NCI-H82 treated with DMSO at 0.1 percent for 48 hours (cell line): Measurements from ENCODE around the gene GAS7.
A peak's percentile ranks its signal among the peaks of the same experiment; 100 is the strongest.
"Not testable (repeated sequence)": the region's sequence is repeated elsewhere in the genome, so short reads cannot be mapped to it uniquely, and the experiment has no call there.

Experiments used
- DNase-seq: peaks from one replicate; lab custom pipeline; 2025; ENCODE audit not compliant: unreplicated experiment; lab: John Stamatoyannopoulos, UW

The GAS7 gene

DNA sequence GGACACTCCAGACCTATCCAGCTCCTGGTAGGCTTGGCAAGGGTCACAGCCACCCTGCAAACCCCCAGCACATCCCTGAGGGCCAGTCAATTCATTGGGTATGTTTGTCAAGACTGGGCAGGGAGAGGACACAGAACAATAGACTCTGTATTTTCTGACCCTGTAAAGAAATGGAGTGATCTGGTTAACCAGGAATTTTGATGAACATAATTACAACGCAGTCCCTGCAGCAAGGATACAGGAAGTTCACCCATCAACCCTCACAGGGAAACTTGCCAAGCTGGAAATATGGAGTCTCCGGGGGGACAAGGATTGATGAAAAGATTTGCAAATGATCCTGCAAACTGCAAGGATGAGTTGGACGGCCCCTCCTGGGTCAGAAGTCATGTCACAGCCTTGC, 167.3 kb downstream of the GAS7 start:
- no peak for DNase-seq

DNA sequence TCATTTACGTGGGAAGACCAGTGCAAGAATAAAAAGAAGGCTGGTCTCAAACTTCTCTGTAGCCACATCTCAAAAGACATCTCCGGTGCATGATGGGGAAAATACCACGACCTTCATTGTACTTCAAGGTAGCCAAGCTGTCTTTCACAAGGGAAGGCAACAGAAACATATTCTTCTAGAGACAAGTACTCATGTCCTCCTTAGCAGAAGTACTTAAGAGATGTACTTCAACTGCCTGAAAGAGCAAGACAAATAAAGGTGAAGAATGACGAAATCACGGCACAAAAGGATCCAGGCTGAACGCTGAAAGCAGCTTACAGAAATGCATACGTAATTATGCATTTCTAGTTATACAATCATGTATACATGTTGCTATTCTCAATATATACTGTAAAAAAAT, 169.3 kb downstream of the GAS7 start:
- DNase-seq = no peak

DNA sequence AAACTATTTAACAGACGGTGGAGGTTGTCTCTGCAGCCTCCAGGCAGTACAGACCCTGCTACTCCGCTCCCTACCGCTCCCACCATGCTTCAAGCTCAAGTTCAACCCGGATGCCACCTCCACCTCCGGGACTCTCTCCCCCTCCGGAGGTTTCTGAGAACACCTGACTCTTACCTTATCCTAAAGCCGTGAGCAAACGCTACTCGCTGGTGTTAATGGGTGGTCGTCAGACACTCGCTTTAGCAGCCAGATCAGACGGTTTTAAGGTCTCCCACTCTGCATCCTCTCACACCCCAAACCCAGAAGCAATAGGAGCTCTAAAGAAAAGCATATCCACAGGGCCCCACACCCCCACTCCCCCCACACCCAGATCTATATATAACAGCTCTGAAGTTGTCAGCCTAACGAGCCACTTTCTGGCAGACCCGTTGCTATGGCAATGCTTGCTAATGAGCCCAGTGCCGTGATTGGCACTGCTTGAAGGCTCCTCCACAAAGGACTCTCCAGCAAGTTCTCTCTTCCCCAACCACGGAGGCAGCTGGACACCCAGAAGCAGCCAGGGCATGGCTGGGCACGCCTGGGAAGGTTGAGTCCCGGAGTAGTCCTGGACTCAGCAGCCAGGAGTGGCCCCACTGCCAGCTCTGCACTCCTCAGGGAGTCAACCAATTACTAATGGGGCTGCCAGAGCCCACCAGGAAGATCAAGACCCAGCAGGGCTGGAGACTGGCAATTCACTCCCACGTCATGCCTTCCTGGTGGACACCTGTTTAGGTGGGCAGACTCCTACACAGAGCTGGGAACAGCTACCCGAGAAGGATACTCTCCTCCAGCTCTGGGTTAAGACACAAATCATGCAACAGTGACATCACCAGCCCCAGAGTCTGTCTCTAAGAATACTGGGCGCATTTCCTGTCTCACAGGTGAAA, 172.2 kb downstream of the GAS7 start:
- DNase-seq = no peak

DNA sequence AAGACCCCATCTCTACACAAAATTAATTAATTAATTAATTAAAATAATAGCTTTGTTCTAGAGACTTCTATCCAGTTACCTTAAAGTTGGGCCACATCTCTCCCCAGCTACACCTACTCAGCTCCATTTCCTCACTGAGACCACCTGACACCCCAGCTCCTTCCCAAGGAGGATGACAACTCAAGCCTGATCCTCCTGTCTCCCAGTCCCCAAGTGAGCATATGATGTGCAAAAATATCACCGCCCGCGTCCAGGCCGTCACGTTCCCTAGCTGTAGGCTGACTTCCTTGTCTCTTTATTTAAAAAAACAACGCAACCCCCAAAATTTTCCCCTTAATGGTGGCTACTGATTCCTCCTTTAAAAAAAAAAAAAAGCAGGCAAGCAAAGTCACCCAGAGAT, 173.2 kb downstream of the GAS7 start:
- DNase-seq = no peak

DNA sequence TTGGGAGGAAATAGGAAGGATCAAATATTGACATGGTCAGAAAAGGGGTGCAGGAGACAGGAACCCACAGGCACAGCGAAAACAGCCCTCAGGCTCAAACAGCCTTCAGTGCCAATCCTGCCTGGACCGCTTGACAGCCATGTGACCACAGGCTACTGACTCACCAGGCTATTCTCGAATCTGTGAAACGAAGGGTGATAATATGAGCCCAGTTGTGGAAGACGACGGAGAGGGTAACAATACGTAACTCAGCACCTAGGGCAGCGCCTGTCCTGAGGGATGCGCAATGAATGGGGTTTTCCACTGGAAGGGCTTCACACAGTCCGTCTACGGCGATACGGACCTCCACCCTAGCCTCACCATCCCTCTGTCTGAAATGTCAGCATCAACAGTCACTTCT, 176.0 kb downstream of the GAS7 start:
- no peak for DNase-seq

DNA sequence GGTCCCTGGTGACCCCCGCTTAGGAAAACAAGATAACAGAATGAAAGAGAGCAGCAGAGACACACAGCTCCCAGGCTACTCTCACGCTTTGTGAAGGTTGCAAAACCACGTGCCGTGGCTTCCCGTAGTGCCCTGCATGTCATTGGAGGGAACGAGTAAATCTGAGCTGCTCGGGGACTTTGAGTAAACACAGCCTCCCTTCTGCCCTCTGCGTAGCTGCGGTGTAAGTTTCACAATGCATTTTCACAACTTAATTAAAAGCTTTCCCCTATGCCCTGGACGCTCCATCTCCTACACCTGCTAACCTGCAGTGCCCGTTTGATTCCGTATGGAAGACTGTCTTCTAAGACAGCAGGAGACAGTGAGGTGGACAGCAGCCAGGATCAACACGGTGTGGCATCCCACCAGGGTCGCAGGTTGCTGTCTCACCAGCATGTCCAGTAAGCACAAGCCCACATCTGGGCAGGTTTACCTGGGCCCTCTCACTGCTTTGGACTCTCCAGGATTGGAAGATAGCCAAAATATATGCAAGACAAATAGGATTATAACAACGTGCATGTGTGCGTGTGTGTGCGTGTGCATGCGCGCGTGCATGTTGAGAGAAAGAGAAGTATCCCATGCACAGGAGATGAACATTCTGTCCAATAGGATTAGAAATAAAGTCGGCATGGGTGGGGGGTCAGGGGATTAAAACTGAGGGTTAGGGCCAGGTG, 177.0 kb downstream of the GAS7 start:
- DNase-seq = peak; percentile 45

DNA sequence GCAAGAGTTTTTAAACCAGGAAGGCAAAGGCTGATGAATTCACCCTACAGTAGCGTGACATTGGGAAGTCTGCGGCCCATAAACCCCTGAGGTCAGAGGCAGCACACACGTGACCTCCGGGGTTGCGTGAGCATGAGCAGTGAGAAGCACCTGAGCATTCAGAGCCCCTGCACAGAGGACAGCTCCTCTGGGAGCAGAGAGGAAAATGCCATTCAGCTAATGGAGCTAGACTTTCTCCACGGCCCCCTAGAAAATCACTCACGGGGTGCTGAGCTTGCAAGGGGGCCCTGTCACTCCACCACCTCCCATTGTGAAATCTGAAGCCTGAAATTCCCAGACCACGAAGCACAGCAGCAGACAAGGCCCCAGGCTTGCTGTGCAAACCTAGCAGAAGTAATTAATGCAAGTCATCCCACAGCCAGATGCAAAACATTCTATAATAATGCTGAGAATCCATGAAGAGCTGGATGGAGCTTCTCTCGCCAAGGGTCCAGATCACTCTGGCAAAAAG, 178.4 kb downstream of the GAS7 start:
- DNase-seq = no peak

DNA sequence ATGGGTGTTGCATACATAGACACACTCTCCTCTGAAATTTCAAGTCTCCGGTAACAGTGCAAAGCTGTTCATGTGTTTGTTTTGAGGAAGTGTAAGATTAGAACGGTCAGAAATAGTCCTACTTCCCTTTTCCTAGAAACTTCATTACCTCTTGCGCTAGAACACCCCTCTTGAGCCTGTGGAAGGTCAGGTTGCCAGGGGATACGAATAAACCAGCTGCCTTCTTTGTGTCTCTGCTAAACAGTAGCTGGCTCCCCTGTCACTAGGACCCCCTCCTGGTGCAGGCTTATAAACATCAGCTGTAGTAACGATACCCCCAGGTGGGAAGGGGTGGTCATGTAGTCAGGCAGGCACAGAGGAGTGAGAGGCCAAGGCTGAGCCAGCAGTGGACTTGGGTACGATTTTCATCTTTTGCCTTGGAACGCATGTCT, 179.9 kb downstream of the GAS7 start:
- no peak for DNase-seq

DNA sequence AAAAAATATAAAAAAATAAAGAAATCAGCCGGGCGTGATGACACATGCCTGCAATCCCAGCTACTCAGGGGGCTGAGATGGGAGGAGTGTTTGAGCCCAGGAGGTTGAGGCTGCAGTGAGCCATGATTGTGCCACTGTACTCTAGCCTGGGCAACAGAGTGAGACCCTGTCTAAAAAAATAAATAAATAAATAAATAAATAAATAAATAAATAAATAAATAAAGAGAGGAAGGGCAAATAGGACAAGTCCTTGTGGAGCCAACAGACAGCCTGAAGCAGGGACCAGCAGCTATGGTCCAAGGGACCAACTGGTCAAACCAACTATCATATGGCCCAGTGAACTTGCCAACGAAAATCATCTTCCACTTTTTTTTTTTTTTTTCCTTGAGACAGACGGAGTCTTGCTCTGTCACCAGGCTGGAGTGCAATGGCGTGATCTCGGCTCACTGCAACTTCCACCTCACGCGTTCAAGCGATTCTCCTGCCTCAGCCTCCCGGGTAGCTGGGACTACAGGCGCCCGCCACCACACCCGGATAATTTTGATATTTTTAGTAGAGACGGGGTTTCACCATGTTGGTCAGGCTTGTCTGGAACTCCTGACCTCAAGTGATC, 181.3 kb downstream of the GAS7 start:
- DNase-seq = not testable (repeated sequence)

DNA sequence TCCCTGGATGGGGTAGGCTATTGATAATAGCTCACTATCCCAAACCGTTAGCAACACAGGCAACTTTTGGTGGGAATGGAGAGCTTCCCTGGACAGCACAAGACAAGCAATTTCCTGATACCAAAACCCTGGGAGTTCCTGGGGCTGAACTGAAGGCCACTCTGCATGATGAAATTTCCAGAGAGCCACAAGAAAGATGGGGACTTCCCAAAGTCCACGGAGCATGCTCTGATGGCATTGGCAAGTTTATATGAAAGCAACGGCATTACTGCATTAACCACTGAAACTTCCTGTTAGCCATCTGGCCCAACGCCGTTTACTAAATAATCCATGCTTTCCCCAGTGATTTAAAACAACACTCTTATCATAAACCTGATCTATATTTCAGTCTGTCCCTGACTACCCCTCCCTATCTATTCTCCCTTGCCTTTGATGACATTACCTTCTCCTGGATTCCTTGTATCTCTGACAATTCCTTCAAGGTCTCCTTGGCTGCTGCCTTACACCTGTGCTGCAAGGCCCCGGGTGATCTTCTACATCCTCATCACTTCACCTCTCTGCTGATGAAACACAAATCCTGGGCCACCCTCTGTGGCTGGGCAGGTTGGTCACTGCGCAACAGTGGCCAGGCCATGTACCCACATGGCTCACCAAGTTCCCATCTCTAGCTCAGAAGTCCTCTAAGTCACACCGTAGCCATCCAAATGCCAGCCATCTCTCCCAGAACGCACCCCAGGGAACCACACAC, 184.9 kb downstream of the GAS7 start:
- peak; percentile 15 for DNase-seq

DNA sequence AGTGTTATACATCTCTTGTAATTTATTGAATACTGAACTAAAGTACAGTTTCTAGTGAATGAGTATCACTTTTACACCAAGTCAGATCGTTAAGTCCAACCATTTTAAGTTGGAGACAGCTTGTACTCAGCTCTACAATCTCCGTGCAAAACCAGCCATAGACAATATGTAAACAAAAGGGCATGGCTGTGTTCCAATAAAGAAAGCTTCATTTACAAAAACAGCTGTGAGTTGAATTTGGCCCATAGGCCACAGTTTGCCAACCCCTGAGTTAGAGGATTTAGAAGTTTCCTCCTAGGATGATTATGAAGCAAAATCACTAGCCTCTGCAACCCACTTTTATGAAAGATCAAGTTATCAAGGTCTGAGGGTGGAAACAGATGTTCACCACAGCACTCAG, 187.7 kb downstream of the GAS7 start:
- DNase-seq = no peak

DNA sequence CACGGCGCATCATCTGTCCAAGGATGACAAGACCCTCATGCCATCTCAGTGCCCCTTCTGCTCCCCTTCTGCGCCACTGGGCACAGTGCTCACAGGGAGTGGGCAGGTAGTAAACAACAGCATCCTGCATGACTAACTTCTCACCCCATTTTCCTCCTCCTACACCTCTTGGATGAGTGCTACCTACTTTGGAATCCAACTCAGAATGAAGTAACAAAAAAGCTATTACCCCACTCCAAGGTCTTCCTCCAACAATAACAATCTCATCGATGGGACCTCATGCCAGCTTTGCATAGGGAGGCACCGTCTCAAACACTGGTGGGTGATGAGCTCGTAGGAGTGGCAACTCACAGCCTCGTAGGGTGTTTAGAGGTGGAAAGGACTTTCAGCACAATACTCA, 194.7 kb downstream of the GAS7 start:
- DNase-seq = no peak

DNA sequence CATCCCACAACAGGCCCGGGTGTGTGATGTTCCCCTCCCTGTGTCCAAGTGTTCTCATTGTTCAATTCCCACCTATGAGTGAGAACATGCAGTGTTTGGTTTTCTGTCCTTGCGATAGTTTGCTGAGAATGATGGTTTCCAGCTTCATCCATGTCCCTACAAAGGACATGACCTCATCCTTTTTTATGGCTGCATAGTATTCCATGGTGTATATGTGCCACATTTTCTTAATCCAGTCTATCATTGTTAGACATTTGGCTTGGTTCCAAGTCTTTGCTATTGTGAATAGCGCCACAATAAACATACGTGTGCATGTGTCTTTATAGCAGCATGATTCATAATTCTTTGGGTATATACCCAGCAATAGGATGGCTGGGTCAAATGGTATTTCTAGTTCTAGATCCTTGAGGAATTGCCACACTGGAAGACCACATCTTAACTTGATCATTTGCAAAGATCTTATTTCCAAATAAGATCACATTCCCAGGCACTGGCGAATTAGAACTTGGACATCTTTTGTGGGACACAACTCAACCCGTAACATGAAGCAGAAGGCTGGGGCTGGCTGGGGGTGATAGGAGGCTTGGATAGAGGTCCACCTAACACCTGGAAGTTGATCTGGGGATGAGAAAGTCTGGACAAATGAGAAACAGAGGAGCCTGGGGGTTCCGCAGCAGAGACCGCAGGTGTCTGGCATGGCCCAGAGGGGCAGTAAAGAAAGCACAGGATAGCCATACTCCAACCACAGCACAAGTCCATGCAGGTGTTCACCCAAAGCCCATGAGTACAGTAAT, 195.6 kb downstream of the GAS7 start:
- not testable (repeated sequence) for DNase-seq

DNA sequence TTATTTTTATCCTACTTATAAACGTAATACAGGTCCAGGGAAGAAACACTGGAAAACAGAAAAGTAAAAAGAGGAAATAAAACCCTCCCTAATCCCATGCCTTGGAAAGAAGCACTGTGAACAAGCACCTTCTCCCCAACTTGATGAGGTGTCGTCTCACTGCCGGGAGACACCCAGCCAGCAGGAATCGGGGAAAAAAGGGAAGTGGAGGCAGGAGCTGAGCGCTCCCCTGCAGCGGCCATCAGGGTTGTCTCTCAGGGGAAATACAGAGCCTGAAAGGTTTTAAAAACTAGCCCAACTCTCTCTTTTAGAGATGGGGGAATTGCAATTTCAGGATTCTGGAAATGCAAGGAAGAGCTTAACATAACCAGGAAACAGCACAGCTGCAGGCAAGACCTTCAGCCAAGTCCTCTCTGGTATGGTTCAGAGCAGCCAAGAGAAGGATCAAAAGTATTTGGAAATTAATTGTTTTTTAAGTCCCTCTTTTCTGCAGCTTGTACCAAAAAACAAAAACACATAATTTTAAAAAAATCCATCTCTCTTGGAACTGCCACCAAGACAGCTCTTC, 197.0 kb downstream of the GAS7 start:
- no peak for DNase-seq

DNA sequence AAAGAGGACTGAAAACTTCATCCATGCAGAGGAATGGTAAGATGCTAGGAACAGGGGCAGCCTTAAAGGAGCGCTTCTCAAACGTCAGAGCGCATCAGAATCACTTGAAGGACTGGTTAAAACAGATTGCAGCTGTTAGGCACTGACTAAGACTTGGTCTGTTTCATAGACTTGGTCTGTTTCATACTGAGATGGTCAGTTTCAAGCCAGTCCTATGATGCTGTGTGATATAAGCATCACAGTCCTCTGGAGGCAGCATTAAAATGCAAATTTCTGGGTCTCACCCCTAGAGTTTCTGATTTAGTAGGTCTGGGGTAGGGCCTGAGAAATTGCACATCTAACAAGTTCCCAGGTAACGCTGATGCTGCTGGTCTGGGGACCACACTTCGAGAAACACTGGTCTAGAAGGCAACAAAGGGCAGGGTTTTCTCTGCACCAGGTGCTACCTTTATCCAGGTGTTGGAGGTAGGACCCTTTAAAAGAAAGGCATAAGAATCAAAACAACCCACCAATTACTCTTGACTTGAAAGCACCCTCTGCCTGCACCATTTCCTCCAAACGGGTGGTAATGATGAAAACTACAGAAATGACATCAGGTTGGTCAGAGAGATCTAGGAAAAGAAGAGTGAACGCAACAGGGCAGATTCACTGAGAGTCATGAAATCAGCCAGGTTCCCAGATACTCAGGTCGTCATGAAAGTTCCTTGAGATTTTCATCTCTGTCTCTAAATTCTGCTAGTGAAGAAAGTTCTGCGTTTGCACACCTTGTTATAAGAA, 198.3 kb downstream of the GAS7 start:
- DNase-seq = no peak

DNA sequence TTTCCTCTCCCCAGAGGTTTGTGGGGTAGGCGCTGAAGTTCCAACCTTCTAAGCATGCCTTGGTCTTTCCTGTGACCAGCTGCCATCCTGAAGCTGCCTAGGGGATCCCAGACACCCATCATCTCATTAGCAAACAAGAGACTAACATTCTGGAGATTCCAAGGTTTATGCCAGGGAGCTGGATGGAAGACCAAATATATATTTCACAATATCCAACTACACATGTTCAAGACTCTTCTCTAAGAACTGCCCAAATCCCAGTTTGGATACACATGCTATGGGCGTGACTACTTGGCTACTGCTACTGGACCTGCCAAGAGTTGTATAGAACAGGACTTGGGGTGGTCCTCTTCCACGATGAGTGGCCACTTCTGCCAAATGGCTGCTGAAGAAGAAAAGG, 200.3 kb downstream of the GAS7 start:
- DNase-seq = no peak

DNA sequence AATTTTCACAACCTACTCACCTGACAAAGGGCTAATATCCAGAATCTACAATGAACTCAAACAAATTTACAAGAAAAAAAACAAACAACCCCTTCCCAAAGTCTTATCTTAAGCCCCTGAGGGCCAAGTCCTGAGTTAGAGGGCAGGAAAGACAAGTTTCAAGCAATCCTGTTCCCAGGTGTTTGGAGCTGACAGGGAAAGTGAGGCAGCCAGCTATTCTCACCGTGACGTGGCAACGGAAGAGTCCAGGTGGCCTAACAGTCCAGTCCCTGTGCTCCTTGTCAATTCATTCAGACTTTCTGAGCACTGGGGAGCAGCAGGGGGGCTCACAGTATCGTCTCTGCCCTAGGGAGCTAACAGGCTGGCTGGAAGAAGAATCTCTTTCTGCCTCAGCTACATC, 203.6 kb downstream of the GAS7 start:
- no peak for DNase-seq

DNA sequence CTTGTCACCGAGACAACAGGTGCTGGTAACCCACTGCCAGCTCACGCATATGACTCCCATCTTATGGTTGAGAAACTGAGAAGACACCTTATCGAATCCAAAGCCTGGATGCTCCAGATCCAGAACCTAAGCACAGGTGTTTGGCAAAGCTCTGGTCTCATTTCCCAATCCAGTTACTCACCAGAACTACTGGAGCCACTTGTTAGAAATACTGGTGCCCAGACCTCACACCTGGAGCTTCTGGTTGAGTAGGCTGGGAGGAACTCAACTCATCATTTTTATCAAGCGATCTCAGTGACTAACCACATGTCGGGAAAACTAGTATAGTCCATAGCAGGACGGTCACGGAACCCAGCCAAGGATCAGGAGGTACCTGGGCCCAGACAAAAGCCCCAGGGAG, 206.6 kb downstream of the GAS7 start:
- no peak for DNase-seq

DNA sequence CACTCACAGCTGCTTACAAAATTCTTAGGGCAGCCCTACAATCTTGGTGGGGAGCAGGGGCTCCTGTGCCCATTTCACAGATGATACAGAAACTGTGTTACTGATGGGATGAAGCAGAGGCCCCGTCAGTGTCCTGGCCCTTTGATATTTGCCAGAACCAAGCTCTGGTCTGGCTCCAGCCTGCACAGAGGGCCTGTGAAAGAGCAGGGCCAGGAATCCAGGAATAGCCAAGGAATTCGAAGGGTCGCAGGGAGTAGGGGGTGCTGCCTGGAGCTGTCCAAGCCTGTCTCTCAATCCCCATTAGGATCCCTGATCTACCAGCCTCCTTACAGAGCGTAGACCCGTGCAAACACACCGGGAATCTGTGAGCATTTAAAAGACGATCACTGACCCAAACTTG, 207.1 kb downstream of the GAS7 start:
- no peak for DNase-seq
